HCT116 (cell line): ENCODE measurements around the gene PRKACG. TPM values are rescaled to one million over a fixed set of nuclear protein-coding genes. Genes with fewer than 3 reads are reported as not detected.
"Not testable (repeated sequence)": the region's sequence is repeated elsewhere in the genome, so short reads cannot be mapped to it uniquely, and the experiment has no call there.

ENCODE experiments used
- ATAC-seq: fragments of 200-7000 bp; cut with Tn5 transposase; 2 replicates; pipeline ENCODE4 v1.9.1; 2020; ENCODE audit warnings: mild to moderate bottlenecking, moderate library complexity
- BruUV-seq: library from RNA; stranded (reverse); fragments of 400-500 nt; replicated peaks from 2 replicates; lab custom pipeline; 2021; lab: Mats Ljungman, UMichigan
- CTCF ChIA-PET: fragments of 300-600 bp; sonication (Branson Sonifier 250); formaldehyde crosslinking; loops from one replicate; lab custom pipeline; 2021; ENCODE audit warnings: antibody characterized with exemption; lab: Charles Lee
- POLR2A ChIA-PET: fragments of 300-600, 350-600 bp; sonication (Branson Sonifier 250); formaldehyde crosslinking; loops from one replicate; lab custom pipeline; 2021; ENCODE audit warnings: antibody characterized with exemption; lab: Charles Lee
- RAD21 ChIA-PET, 2 experiments: fragments of 300-600 bp; sonication (Branson Sonifier 250); formaldehyde crosslinking; loops; one replicate each; lab custom pipeline; 2023; ENCODE audit warnings: low total read pairs in 2 of 2; ENCODE audit not compliant: uncharacterized antibody in 2 of 2, unreplicated experiment in 2 of 2, low non-redundant PET in 1 of 2; lab: Charles Lee
- DNase-seq: peaks from one replicate; pipeline ENCODE4 v3.0.0-alpha.2; 2010; ENCODE audit warnings: low read depth, low spot score
- H2AFZ ChIP-seq: fragments of 200-600 bp; shearing (Covaris generic), sonication (generic); 2 replicates; pipeline ENCODE4 v1.6.1; 2017; ENCODE audit warnings: low read depth, mixed run types, mixed read lengths, antibody characterized with exemption, low read length; ENCODE audit not compliant: poor library complexity, severe bottlenecking
- H3K27ac ChIP-seq: 2 replicates; pipeline ENCODE4 v1.5.1; 2012; ENCODE audit warnings: low read depth, low read length
- H3K27me3 ChIP-seq: fragments of 200-600 bp; sonication (generic); 2 replicates; pipeline ENCODE4 v1.6.1; 2016; ENCODE audit warnings: mixed run types, low read length, mixed read lengths; ENCODE audit not compliant: insufficient read depth
- H3K36me3 ChIP-seq, 2 experiments: fragments of 200-500 bp in 1 of 2; fragments of 200-600 bp in 1 of 2; sonication (Bioruptor generic) in 1 of 2; sonication (generic) in 1 of 2; 2 replicates each; pipeline versions ENCODE4 v1.5.1 to v1.6.1; 2014 to 2016; ENCODE audit warnings: low read length in 2 of 2, inconsistent platforms in 1 of 2, mixed read lengths in 1 of 2, mixed run types in 1 of 2; ENCODE audit not compliant: insufficient read depth in 2 of 2, control insufficient read depth in 1 of 2
- H3K4me1 ChIP-seq, 2 experiments: fragments of 200-600 bp in 1 of 2; sonication (generic) in 1 of 2; 2 replicates each; pipeline versions ENCODE4 v1.5.1 to v1.6.1; 2012 to 2017; ENCODE audit warnings: low read length in 2 of 2, inconsistent platforms in 1 of 2, mild to moderate bottlenecking in 1 of 2, mixed read lengths in 1 of 2, mixed run types in 1 of 2, moderate library complexity in 1 of 2; ENCODE audit not compliant: insufficient read depth in 2 of 2, control insufficient read depth in 1 of 2
- H3K4me2 ChIP-seq: fragments of 200-600 bp; sonication (generic); 2 replicates; pipeline ENCODE4 v1.6.1; 2017; ENCODE audit warnings: mixed run types, low read length, mixed read lengths
- H3K4me3 ChIP-seq, 2 experiments: fragments of 200-600 bp in 1 of 2; sonication (generic) in 1 of 2; replicated peaks in 1 of 2; 2 replicates each; pipeline ENCODE4 v1.5.1; 2011 to 2016; ENCODE audit warnings: low read length in 2 of 2, control low read depth in 1 of 2, low read depth in 1 of 2, mild to moderate bottlenecking in 1 of 2, mixed read lengths in 1 of 2, mixed run types in 1 of 2
- H3K79me2 ChIP-seq: fragments of 200-600 bp; sonication (generic); 2 replicates; pipeline ENCODE4 v1.6.1; 2017; ENCODE audit warnings: mild to moderate bottlenecking, mixed run types, low read length, moderate library complexity, mixed read lengths; ENCODE audit not compliant: insufficient read depth
- H3K9ac ChIP-seq: fragments of 200-600 bp; sonication (generic); 2 replicates; pipeline ENCODE4 v1.6.1; 2016; ENCODE audit warnings: low read length, mixed read lengths
- H3K9me2 ChIP-seq: fragments of 200-600 bp; sonication (generic), shearing (Covaris generic); 2 replicates; pipeline ENCODE4 v1.6.1; 2017; ENCODE audit warnings: mixed run types, mild to moderate bottlenecking, moderate library complexity; ENCODE audit not compliant: insufficient read depth
- H3K9me3 ChIP-seq, 2 experiments: fragments of 200-500 bp in 1 of 2; fragments of 200-600 bp in 1 of 2; sonication (Bioruptor generic) in 1 of 2; sonication (generic) in 1 of 2; 2 replicates each; pipeline ENCODE4 v1.6.1; 2014 to 2017; ENCODE audit warnings: low read length in 2 of 2, mixed read lengths in 2 of 2, inconsistent platforms in 1 of 2, low read depth in 1 of 2, mild to moderate bottlenecking in 1 of 2, mixed run types in 1 of 2, moderate library complexity in 1 of 2; ENCODE audit not compliant: control insufficient read depth in 1 of 2, insufficient read depth in 1 of 2
- H4K20me1 ChIP-seq: fragments of 200-600 bp; sonication (generic), shearing (Covaris generic); 2 replicates; pipeline ENCODE4 v1.6.1; 2017; ENCODE audit warnings: mixed run types, mild to moderate bottlenecking, moderate library complexity; ENCODE audit not compliant: insufficient read depth
- CEBPB ChIP-seq: IDR thresholded peaks from 2 replicates; pipeline ENCODE4 v1.6.1; 2012; ENCODE audit warnings: low read depth
- POLR2AphosphoS5 ChIP-seq: IDR thresholded peaks from 2 replicates; pipeline ENCODE4 v1.6.1; 2011; ENCODE audit warnings: mild to moderate bottlenecking, low read depth, low read length, moderate library complexity
- intact Hi-C: fragments of 100-400 bp; cut with micrococcal nuclease; formaldehyde crosslinking; loops from 2 replicates; pipeline ENCODE4 v1.10.0; 2022
- total RNA-seq: library from RNA; stranded (reverse); gene quantifications from one replicate; pipeline ENCODE4 v1.2.1, GENCODE V29; 2021; ENCODE audit not compliant: unreplicated experiment
- TF ChIP-seq, protein P1 (sequence below): IDR thresholded peaks from 2 replicates; pipeline ENCODE4 v1.6.1; 2012

The PRKACG gene
- total RNA-seq, 1 experiment from 2014 or later: not detected

DNA sequence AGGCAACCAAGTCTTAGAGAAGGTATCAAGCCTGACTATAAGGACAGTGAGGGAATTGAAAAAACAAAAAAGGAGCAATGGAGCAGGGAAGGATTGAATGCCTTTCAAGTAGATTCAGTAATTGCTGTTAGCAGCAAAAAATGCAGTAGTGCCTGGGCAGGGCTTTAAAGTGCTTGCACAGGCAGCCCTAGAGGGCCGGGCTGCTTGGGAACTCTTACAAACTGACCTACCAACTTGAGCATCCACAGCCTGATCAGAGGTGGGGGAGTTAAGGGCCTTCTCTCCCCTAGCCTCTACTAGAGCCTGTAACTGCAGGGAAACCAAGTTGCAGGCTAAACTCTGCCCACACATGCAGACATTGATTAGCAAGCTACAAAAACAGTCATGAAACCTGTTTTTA, 41.1 kb upstream of the PRKACG start:
- Histone ChIP-seq H3K27ac (no peak overlapping the region), H3K27me3 (no peaks in the 10 kb centered on the region), H3K4me3 (no peak overlapping the region), H3K9me2 (no peaks in the 10 kb centered on the region), H3K9ac (no peak overlapping the region), H3K4me2 (no peak overlapping the region), H3K36me3 (peaks cover 7% of the 10 kb centered on the region in 2 experiments; a peak in 3 of 4 replicates), H3K4me1 (no peaks in the 10 kb centered on the region), H2AFZ (no peak overlapping the region), H4K20me1 (no peaks in the 10 kb centered on the region), H3K79me2 (peaks cover 6% of the 10 kb centered on the region; the same call in 1 of the 2 replicates), H3K9me3 (no peaks in the 10 kb centered on the region)
- intact Hi-C loops: loop anchor here (1.0 kb wide), 2 partner anchors 66 to 138 kb away; no protein-coding TSS in a partner anchor
- no peak for ATAC-seq
- TF ChIP-seq, protein P1, sequence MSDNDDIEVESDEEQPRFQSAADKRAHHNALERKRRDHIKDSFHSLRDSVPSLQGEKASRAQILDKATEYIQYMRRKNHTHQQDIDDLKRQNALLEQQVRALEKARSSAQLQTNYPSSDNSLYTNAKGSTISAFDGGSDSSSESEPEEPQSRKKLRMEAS: no peak
- TF ChIP-seq CEBPB (no peak), POLR2AphosphoS5 (no peak)
- DNase-seq: no peak
- ChIA-PET POLR2A (no interaction called here), CTCF (interaction anchor here (1.2 to 6.0 kb wide), 3 partner anchors 135 to 183 kb away, joined by 3 to 74 read pairs (median 7); no protein-coding TSS in a partner anchor), RAD21 (no interaction called here)
- BruUV-seq: no TSS peak

DNA sequence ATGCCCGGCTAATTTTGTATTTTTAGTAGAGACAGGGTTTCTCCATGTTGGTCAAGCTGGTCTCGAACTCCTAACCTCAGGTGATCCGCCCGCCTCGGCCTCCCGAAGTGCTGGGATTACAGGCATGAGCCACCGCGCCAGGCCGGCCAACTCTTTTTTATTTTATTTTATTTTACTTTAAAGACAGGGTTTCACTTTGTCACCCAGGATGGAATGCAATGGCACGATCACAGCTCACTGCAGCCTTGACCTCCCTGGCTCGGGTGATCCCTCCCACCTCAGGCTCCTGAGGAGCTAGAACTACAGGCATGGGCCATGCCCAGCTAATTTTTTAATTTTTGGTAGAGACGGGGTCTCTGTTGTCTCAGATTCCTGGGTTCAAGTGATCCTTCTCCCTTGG, 37.0 kb upstream of the PRKACG start:
- CTCF ChIA-PET: interaction anchor here (1.6 to 6.0 kb wide), 2 partner anchors 130 to 143 kb away, joined by 3 to 74 read pairs; no protein-coding TSS in a partner anchor
- RAD21 ChIA-PET, intact Hi-C loops: not testable (repeated sequence)

More for the DNA sequence above, 37.0 kb upstream of the PRKACG start:
- H3K4me1 ChIP-seq, H3K9ac ChIP-seq, H3K27ac ChIP-seq, BruUV-seq, H2AFZ ChIP-seq, H3K79me2 ChIP-seq, H4K20me1 ChIP-seq, H3K9me3 ChIP-seq, H3K4me3 ChIP-seq, DNase-seq, H3K9me2 ChIP-seq, H3K27me3 ChIP-seq, H3K4me2 ChIP-seq, ATAC-seq, POLR2A ChIA-PET: not testable (repeated sequence)
- H3K36me3 ChIP-seq: peaks cover 7 to 14% of the 10 kb centered on the region in 2 experiments; a peak in 3 of 4 replicates
